ENCODE measurements around the gene PHF23.

DNA sequence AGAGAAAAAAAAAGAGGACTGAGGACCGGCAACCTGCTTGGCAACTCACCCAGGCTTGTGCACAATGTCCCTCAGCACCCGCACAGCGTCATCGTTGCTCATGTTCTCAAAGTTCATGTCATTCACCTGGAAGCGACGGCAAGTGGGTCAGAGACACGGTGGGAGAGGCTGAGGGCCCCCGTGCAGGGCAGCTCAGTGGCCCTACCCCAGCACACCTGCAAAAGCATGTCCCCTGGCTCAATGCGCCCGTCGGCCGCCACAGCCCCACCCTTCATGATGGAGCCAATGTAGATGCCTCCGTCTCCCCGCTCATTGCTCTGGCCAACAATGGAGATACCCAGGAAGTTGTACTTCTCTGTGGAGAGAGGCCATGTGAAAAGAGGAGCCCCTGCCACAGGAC lies 10.3 kb downstream of the PHF23 start:
- TF ChIP-seq POLR2A (IDR thresholded peaks at IDR 0.05; ENCODE audit: low read length): no peak
- no peak for TF ChIP-seq GATA1 (IDR thresholded peaks at IDR 0.05; ENCODE audit: low read depth, low read length)

Measured in erythroblast (primary cell).